SK-N-SH (cell line): ENCODE measurements around the gene PCNX3. TPM values are rescaled to one million over a fixed set of nuclear protein-coding genes. Genes with fewer than 3 reads are reported as not detected.

Experiments used
- CTCF ChIA-PET: fragments of 300-600, 350-600 bp; formaldehyde crosslinking; extraction: SDS; loops from one replicate; lab custom pipeline; 2021; lab: Yijun Ruan, JAX
- POLR2A ChIA-PET: fragments of 350-600 bp; sonication (Branson Sonifier 250); formaldehyde crosslinking; extraction: SDS; loops from one replicate; lab custom pipeline; 2020; ENCODE audit warnings: antibody characterized with exemption, inconsistent platforms; lab: Yijun Ruan, JAX
- DNase-seq: peaks from one replicate; pipeline ENCODE4 v3.0.0; 2012
- H2AFZ ChIP-seq: fragments of 200-600 bp; sonication (generic); 2 replicates; pipeline ENCODE4 v1.8.1; 2016; ENCODE audit warnings: antibody characterized with exemption, mild to moderate bottlenecking, low read depth
- H3F3A ChIP-seq: fragments of 200-600 bp; sonication (generic); replicated peaks from 2 replicates; pipeline ENCODE3; 2016; ENCODE audit warnings: antibody characterized with exemption, mild to moderate bottlenecking; ENCODE audit not compliant: insufficient read depth
- H3K27ac ChIP-seq, 2 experiments: fragments of 200-500 bp in 1 of 2; fragments of 200-600 bp in 1 of 2; sonication (Bioruptor generic) in 1 of 2; sonication (generic), shearing (Covaris generic) in 1 of 2; 2 replicates each; pipeline versions ENCODE4 v1.5.1 to v1.6.1; 2014 to 2016; ENCODE audit warnings: low read depth in 2 of 2, inconsistent platforms in 1 of 2, low read length in 1 of 2, mild to moderate bottlenecking in 1 of 2, mixed read lengths in 1 of 2
- H3K27me3 ChIP-seq: fragments of 200-600 bp; sonication (generic), shearing (Covaris generic); 2 replicates; pipeline ENCODE4 v1.6.1; 2016; ENCODE audit warnings: mixed run types; ENCODE audit not compliant: insufficient read depth
- H3K36me3 ChIP-seq, 2 experiments: fragments of 200-500 bp in 1 of 2; fragments of 200-600 bp in 1 of 2; sonication (Bioruptor generic) in 1 of 2; sonication (generic) in 1 of 2; replicated peaks in 1 of 2; 2 replicates each; pipeline versions ENCODE3 to v1.5.1; 2014 to 2016; ENCODE audit warnings: low read length in 1 of 2, mild to moderate bottlenecking in 1 of 2; ENCODE audit not compliant: insufficient read depth in 2 of 2, control insufficient read depth in 1 of 2
- H3K4me1 ChIP-seq, 2 experiments: fragments of 200-500 bp in 1 of 2; fragments of 200-600 bp in 1 of 2; sonication (Bioruptor generic) in 1 of 2; sonication (generic), shearing (Covaris generic) in 1 of 2; 2 replicates each; pipeline versions ENCODE4 v1.5.1 to v1.6.1; 2014 to 2016; ENCODE audit warnings: low read depth in 1 of 2, low read length in 1 of 2, mixed run types in 1 of 2; ENCODE audit not compliant: insufficient read depth in 2 of 2, control insufficient read depth in 1 of 2
- H3K4me2 ChIP-seq: fragments of 200-600 bp; sonication (generic), shearing (Covaris generic); 2 replicates; pipeline ENCODE4 v1.6.1; 2017; ENCODE audit warnings: mixed run types
- H3K4me3 ChIP-seq, 2 experiments: fragments of 200-500 bp in 1 of 2; fragments of 200-600 bp in 1 of 2; sonication (Bioruptor generic) in 1 of 2; sonication (generic), shearing (Covaris generic) in 1 of 2; 2 replicates each; pipeline versions ENCODE4 v1.5.1 to v1.8.1; 2014 to 2016; ENCODE audit warnings: low read depth in 2 of 2, inconsistent platforms in 1 of 2, low read length in 1 of 2, mild to moderate bottlenecking in 1 of 2, mixed read lengths in 1 of 2, moderate library complexity in 1 of 2
- H3K79me2 ChIP-seq: fragments of 200-600 bp; sonication (generic); 2 replicates; pipeline ENCODE4 v1.8.1; 2017; ENCODE audit warnings: mild to moderate bottlenecking; ENCODE audit not compliant: insufficient read depth
- H3K9ac ChIP-seq: fragments of 200-600 bp; sonication (generic); 2 replicates; pipeline ENCODE4 v1.6.1; 2017; ENCODE audit warnings: mixed run types
- H3K9me2 ChIP-seq: fragments of 200-600 bp; sonication (generic); 2 replicates; pipeline ENCODE4 v1.6.1; 2017; ENCODE audit warnings: mixed run types
- H3K9me3 ChIP-seq: fragments of 200-600 bp; sonication (generic); 2 replicates; pipeline ENCODE4 v1.6.1; 2017; ENCODE audit warnings: mixed run types, mild to moderate bottlenecking, moderate library complexity
- H4K20me1 ChIP-seq: fragments of 200-600 bp; sonication (generic); 2 replicates; pipeline ENCODE4 v1.6.1; 2017; ENCODE audit warnings: mild to moderate bottlenecking, mixed run types; ENCODE audit not compliant: insufficient read depth
- CHD2 ChIP-seq: fragments of 150-350 bp; IDR thresholded peaks from 2 replicates; pipeline ENCODE4 v1.6.1; 2018; ENCODE audit warnings: low read length; ENCODE audit not compliant: partially characterized antibody
- EZH2phosphoT487 ChIP-seq: fragments of 200-600 bp; sonication (generic); IDR thresholded peaks from 2 replicates; pipeline ENCODE4 v1.6.1; 2017; ENCODE audit warnings: low read depth, mixed run types, mild to moderate bottlenecking, antibody characterized with exemption, moderate library complexity, borderline replicate concordance
- FOSL2 ChIP-seq: IDR thresholded peaks from 2 replicates; pipeline ENCODE4 v1.4.0; 2012; ENCODE audit warnings: low read depth, mild to moderate bottlenecking, moderate library complexity, borderline replicate concordance
- FOXJ3 ChIP-seq: sonication (generic); formaldehyde crosslinking; IDR thresholded peaks from 2 replicates; pipeline ENCODE4 v1.5.1; 2020; ENCODE audit warnings: mild to moderate bottlenecking, missing genetic modification reagents
- GABPA ChIP-seq: IDR thresholded peaks from 2 replicates; pipeline ENCODE4 v1.4.0; 2012; ENCODE audit warnings: low read depth, mild to moderate bottlenecking
- GATA2 ChIP-seq: sonication (generic); formaldehyde crosslinking; IDR thresholded peaks from 2 replicates; pipeline ENCODE4 v1.5.0; 2020; ENCODE audit warnings: mild to moderate bottlenecking, missing genetic modification reagents
- IRF3 ChIP-seq: fragments of 150-350 bp; IDR thresholded peaks from 2 replicates; pipeline ENCODE4 v1.6.1; 2016; ENCODE audit warnings: mild to moderate bottlenecking, low read depth, low read length
- JUND ChIP-seq: IDR thresholded peaks from 2 replicates; pipeline ENCODE4 v1.4.0; 2012
- MAX ChIP-seq: IDR thresholded peaks from 2 replicates; pipeline ENCODE4 v1.4.0; 2012; ENCODE audit warnings: low read depth
- NFIC ChIP-seq: IDR thresholded peaks from 2 replicates; pipeline ENCODE4 v1.4.0; 2012; ENCODE audit warnings: borderline replicate concordance
- POLR2AphosphoS5 ChIP-seq: IDR thresholded peaks from 2 replicates; pipeline ENCODE4 v1.6.1; 2012; ENCODE audit warnings: low read depth, low read length
- RCOR1 ChIP-seq: fragments of 150-350 bp; IDR thresholded peaks from 2 replicates; pipeline ENCODE4 v1.6.1; 2017; ENCODE audit warnings: antibody characterized with exemption, low read length
- TAF1 ChIP-seq: IDR thresholded peaks from 2 replicates; pipeline ENCODE4 v1.6.1; 2012; ENCODE audit warnings: low read depth, mild to moderate bottlenecking, low read length, moderate library complexity, borderline replicate concordance
- TCF12 ChIP-seq: IDR thresholded peaks from 2 replicates; pipeline ENCODE4 v1.4.0; 2012
- TEAD4 ChIP-seq: IDR thresholded peaks from 2 replicates; pipeline ENCODE4 v1.4.0; 2012; ENCODE audit warnings: mild to moderate bottlenecking, borderline replicate concordance; ENCODE audit not compliant: insufficient read depth
- USF1 ChIP-seq: IDR thresholded peaks from 2 replicates; pipeline ENCODE4 v1.4.0; 2012; ENCODE audit warnings: low read depth, borderline replicate concordance
- WGBS: methylation state at CpG from one replicate; pipeline ENCODE4 v1.1.6; 2017; ENCODE audit warnings: low lambda C conversion rate; 5-methylcytosine and 5-hydroxymethylcytosine counted together
- polyA plus RNA-seq, 3 experiments: library from polyadenylated mRNA; depleted of rRNA; stranded (reverse); fragments of >200 nt; gene quantifications; 2 replicates each; pipeline ENCODE4 v1.2.3, GENCODE V29; 2012

The PCNX3 gene
- polyA plus RNA-seq, 1 of the 3 experiments (the other 2 are of a cell fraction) = 33.7 TPM

- TF ChIP-seq EZH2phosphoT487 = no peak
- no peak for TF ChIP-seq POLR2AphosphoS5
- no peak for TF ChIP-seq IRF3
- no peak for TF ChIP-seq RCOR1
- no peak for TF ChIP-seq FOXJ3 (CRISPR knock-in tag)
- no peak for TF ChIP-seq GATA2 (CRISPR knock-in tag)
- no peak for TF ChIP-seq CHD2
- TF ChIP-seq MAX = no peak
- TF ChIP-seq JUND = no peak
- no peak for TF ChIP-seq TEAD4
- TF ChIP-seq, all 33 proteins: peak for 0
Observed at GRCh38 chr11:65576232-65576866, 39.2 kb upstream of the PCNX3 start (continued).

GRCh38 chr11:65576867-65577755 lies 38.5 kb upstream of the PCNX3 start:
- ChIA-PET CTCF (interaction anchor here (0.8 to 13.6 kb wide), 5 partner anchors 14 to 36 kb away, joined by 3 to 295 read pairs (median 4); partner anchors contain the start of gene KCNK7), POLR2A (interaction anchor here (1.0 to 1.7 kb wide), 4 partner anchors 10 to 18 kb away, joined by 3 to 7 read pairs (median 4); no protein-coding TSS in a partner anchor)
- Histone ChIP-seq H3F3A (peaks cover 32% of the 10 kb centered on the region), H3K9ac (peak overlapping the region; percentile 78), H3K9me3 (no peaks in the 10 kb centered on the region), H2AFZ (no peak overlapping the region), H4K20me1 (peaks cover 25% of the 10 kb centered on the region), H3K4me1 (peaks cover 32 to 40% of the 10 kb centered on the region in 2 experiments; a peak in 3 of 4 replicates), H3K27me3 (no peaks in the 10 kb centered on the region), H3K27ac (peak overlapping the region; percentile 68 to 69; a peak in 3 of 4 replicates), H3K4me2 (peak overlapping the region; percentile 99), H3K36me3 (peaks cover 22 to 38% of the 10 kb centered on the region in 2 experiments), H3K79me2 (peaks cover 45% of the 10 kb centered on the region), H3K9me2 (no peaks in the 10 kb centered on the region), H3K4me3 (peak overlapping the region; percentile 64 to 68)
- WGBS = 68% methylated on average over 8 of the region's 18 CpGs
- no peak for DNase-seq
- TF ChIP-seq USF1 (no peak), NFIC (peak; percentile 48), FOXJ3 (CRISPR knock-in tag) (no peak), FOSL2 (peak; percentile 46; the same call in 1 of the 2 replicates), POLR2AphosphoS5 (peak; percentile 42; the same call in 1 of the 2 replicates), TEAD4 (no peak), MAX (peak; percentile 62), GABPA (no peak), TCF12 (peak; percentile 19; the same call in 1 of the 2 replicates), TAF1 (0 out of 2 replicates have a peak, but pooled peaks have one; percentile 12)
